Colonic mucosa (tissue), 4 donors: ENCODE data around the gene AIG1. TPM values are rescaled to one million over a fixed set of nuclear protein-coding genes. Genes with fewer than 3 reads are reported as not detected.

Experiments
- DNase-seq: peaks from one replicate; pipeline ENCODE4 v3.0.0-alpha.2; 2020
- H3K27ac ChIP-seq: fragments of 200-600 bp; one replicate; pipeline ENCODE4 v1.8.0; 2021
- H3K27me3 ChIP-seq: fragments of 200-600 bp; one replicate; pipeline ENCODE4 v1.8.0; 2021
- H3K36me3 ChIP-seq: fragments of 200-600 bp; one replicate; pipeline ENCODE4 v1.8.0; 2021
- H3K4me1 ChIP-seq: fragments of 200-600 bp; one replicate; pipeline ENCODE4 v1.8.0; 2021; ENCODE audit warnings: mild to moderate bottlenecking
- H3K4me3 ChIP-seq: fragments of 200-600 bp; one replicate; pipeline ENCODE4 v1.8.0; 2021
- H3K9ac ChIP-seq, 2 donors: one replicate each; pipeline ENCODE4 v1.7.0; 2013; ENCODE audit warnings: control low read depth in 2 of 2, low read depth in 2 of 2, low read length in 2 of 2
- H3K9me3 ChIP-seq: fragments of 200-600 bp; one replicate; pipeline ENCODE4 v1.8.0; 2021
- CTCF ChIP-seq: fragments of 200-600 bp; IDR thresholded peaks from one replicate; pipeline ENCODE4 v1.8.0; 2022; ENCODE audit warnings: antibody characterized with exemption, mild to moderate bottlenecking
- intact Hi-C: fragments of 100-400 bp; cut with DNase I; formaldehyde crosslinking; loops from one replicate; pipeline ENCODE4 v1.14.1; 2022
- total RNA-seq, 2 donors: library from RNA; stranded (reverse); fragmentation: NEBNext Ultra II Directional in 1 of 2; extraction: Animal tissue kit (Norgen Biotek cat#: 25700) in 1 of 2; gene quantifications; one replicate each; pipeline ENCODE4 v1.2.1, GENCODE V29; 2021
- donor health status: healthy.
- donor health status: DM: no; HTN: no; CAD: no.
- donor health status: DM: no; HTN: no; CAD: no.

The AIG1 gene
- total RNA-seq, 2 donors from 2014 or later = 24.2 to 28.8 TPM

GRCh38 chr6:143253586-143253985 is 192.9 kb downstream of the AIG1 start:
- no peaks in the 10 kb centered on the region for H3K36me3 ChIP-seq
- H3K27ac ChIP-seq = no peak overlapping the region
- intact Hi-C loops = no loop called here
- no peak for DNase-seq
- no peaks in the 10 kb centered on the region for H3K4me1 ChIP-seq
- H3K4me3 ChIP-seq = no peak overlapping the region
- H3K9ac ChIP-seq = no peak overlapping the region
- H3K27me3 ChIP-seq = no peaks in the 10 kb centered on the region
- no peaks in the 10 kb centered on the region for H3K9me3 ChIP-seq
- TF ChIP-seq CTCF = no peak

GRCh38 chr6:143258945-143259344 is 198.3 kb downstream of the AIG1 start:
- TF ChIP-seq CTCF = no peak
- intact Hi-C loops = no loop called here
- DNase-seq = no peak
- Histone ChIP-seq H3K27me3 (no peaks in the 10 kb centered on the region), H3K27ac (no peak overlapping the region), H3K36me3 (no peaks in the 10 kb centered on the region), H3K9ac (no peak overlapping the region), H3K9me3 (no peaks in the 10 kb centered on the region), H3K4me3 (no peak overlapping the region), H3K4me1 (no peaks in the 10 kb centered on the region)

- Histone ChIP-seq H3K27ac (no peak overlapping the region), H3K4me3 (no peak overlapping the region), H3K9me3 (no peaks in the 10 kb centered on the region), H3K27me3 (no peaks in the 10 kb centered on the region), H3K36me3 (no peaks in the 10 kb centered on the region), H3K4me1 (no peaks in the 10 kb centered on the region), H3K9ac (no peak overlapping the region)
- TF ChIP-seq CTCF = no peak
- DNase-seq = no peak
- intact Hi-C loops = no loop called here
These were observed 200.2 kb downstream of the AIG1 start for GRCh38 chr6:143260857-143261256.

- DNase-seq = no peak
- no peak overlapping the region for H3K4me3 ChIP-seq
These were observed 201.3 kb downstream of the AIG1 start for GRCh38 chr6:143261899-143262436.

GRCh38 chr6:143262859-143263258 is 202.2 kb downstream of the AIG1 start:
- Histone ChIP-seq H3K27me3 (no peaks in the 10 kb centered on the region), H3K4me3 (no peak overlapping the region), H3K27ac (no peak overlapping the region), H3K4me1 (no peaks in the 10 kb centered on the region), H3K9ac (no peak overlapping the region), H3K36me3 (no peaks in the 10 kb centered on the region), H3K9me3 (no peaks in the 10 kb centered on the region)
- TF ChIP-seq CTCF = no peak
- DNase-seq = no peak
- intact Hi-C loops = no loop called here

More at GRCh38 chr6:143261899-143262436, 201.3 kb downstream of the AIG1 start:
- intact Hi-C loops = no loop called here
- H3K9me3 ChIP-seq = no peaks in the 10 kb centered on the region
- H3K27ac ChIP-seq = no peak overlapping the region
- H3K4me1 ChIP-seq = no peaks in the 10 kb centered on the region
- no peaks in the 10 kb centered on the region for H3K27me3 ChIP-seq
- TF ChIP-seq CTCF = no peak
- H3K36me3 ChIP-seq = no peaks in the 10 kb centered on the region
- H3K9ac ChIP-seq = no peak overlapping the region
